Parathyroid adenoma (tissue), 2 donors: ENCODE data around the gene RPS6KA3.

Experiments
- H2AFZ ChIP-seq: fragments of 300-600 bp; sonication (generic); one replicate; pipeline ENCODE4 v1.7.0; 2017; ENCODE audit warnings: antibody characterized with exemption, mild to moderate bottlenecking
- H3K27ac ChIP-seq: fragments of 300-600 bp; sonication (generic); one replicate; pipeline ENCODE4 v1.7.0; 2017
- H3K27me3 ChIP-seq: fragments of 300-600 bp; sonication (generic); one replicate; pipeline ENCODE4 v1.7.0; 2017; ENCODE audit warnings: low read length; ENCODE audit not compliant: control insufficient read depth, insufficient read depth
- H3K36me3 ChIP-seq: fragments of 300-600 bp; sonication (generic); one replicate; pipeline ENCODE4 v1.7.0; 2017; ENCODE audit warnings: low read length; ENCODE audit not compliant: control insufficient read depth, insufficient read depth
- H3K4me1 ChIP-seq: fragments of 300-600 bp; sonication (generic); one replicate; pipeline ENCODE4 v1.7.0; 2017; ENCODE audit warnings: control low read depth
- H3K4me2 ChIP-seq: fragments of 300-600 bp; sonication (generic); one replicate; pipeline ENCODE4 v1.7.0; 2017; ENCODE audit warnings: low read length
- H3K4me3 ChIP-seq: fragments of 300-600 bp; sonication (generic); one replicate; pipeline ENCODE4 v1.7.0; 2017; ENCODE audit warnings: low read depth, low read length
- H3K79me2 ChIP-seq: fragments of 300-600 bp; sonication (generic); one replicate; pipeline ENCODE4 v1.7.0; 2017; ENCODE audit warnings: control low read depth
- H3K9ac ChIP-seq: fragments of 300-600 bp; sonication (generic); one replicate; pipeline ENCODE4 v1.7.0; 2017; ENCODE audit warnings: mild to moderate bottlenecking
- H3K9me3 ChIP-seq: fragments of 300-600 bp; sonication (generic); one replicate; pipeline ENCODE4 v1.7.0; 2017; ENCODE audit warnings: low read length; ENCODE audit not compliant: control insufficient read depth
- CTCF ChIP-seq: fragments of 300-600 bp; sonication (generic); IDR thresholded peaks from one replicate; pipeline ENCODE4 v1.7.0; 2017; ENCODE audit warnings: antibody characterized with exemption, mild to moderate bottlenecking
- donor health status: primary hyperparathyroidism.

Gene RPS6KA3

GRCh38 chrX:20221902-20222301, 44.8 kb downstream of the RPS6KA3 start:
- H3K36me3 ChIP-seq: no peaks in the 10 kb centered on the region
- H3K9me3 ChIP-seq: no peaks in the 10 kb centered on the region
- no peak overlapping the region for H3K9ac ChIP-seq
- H3K27me3 ChIP-seq: no peaks in the 10 kb centered on the region
- peaks cover 2% of the 10 kb centered on the region for H3K79me2 ChIP-seq
- H3K27ac ChIP-seq: no peak overlapping the region
- TF ChIP-seq CTCF: no peak
- no peak overlapping the region for H3K4me3 ChIP-seq
- H3K4me2 ChIP-seq: no peak overlapping the region
- H3K4me1 ChIP-seq: peaks cover 4% of the 10 kb centered on the region
- no peak overlapping the region for H2AFZ ChIP-seq

GRCh38 chrX:20218836-20219505, 47.7 kb downstream of the RPS6KA3 start:
- TF ChIP-seq CTCF: peak; percentile 25
- Histone ChIP-seq H3K27me3 (no peaks in the 10 kb centered on the region), H3K9ac (no peak overlapping the region), H3K27ac (no peak overlapping the region), H3K4me2 (no peak overlapping the region), H3K4me3 (peak overlapping the region; percentile 37), H3K36me3 (no peaks in the 10 kb centered on the region), H3K9me3 (no peaks in the 10 kb centered on the region), H2AFZ (no peak overlapping the region), H3K79me2 (no peaks in the 10 kb centered on the region), H3K4me1 (peaks cover 4% of the 10 kb centered on the region)

GRCh38 chrX:20217906-20218305, 48.8 kb downstream of the RPS6KA3 start:
- Histone ChIP-seq H3K4me3 (peak overlapping the region; percentile 37), H3K27me3 (no peaks in the 10 kb centered on the region), H3K9me3 (no peaks in the 10 kb centered on the region), H3K9ac (no peak overlapping the region), H3K4me1 (peaks cover 4% of the 10 kb centered on the region), H3K36me3 (no peaks in the 10 kb centered on the region), H3K4me2 (peak overlapping the region; percentile 26), H3K27ac (peak overlapping the region; percentile 19), H2AFZ (no peak overlapping the region), H3K79me2 (no peaks in the 10 kb centered on the region)
- TF ChIP-seq CTCF: no peak

- H3K79me2 ChIP-seq: no peaks in the 10 kb centered on the region
- H3K4me1 ChIP-seq: peaks cover 4% of the 10 kb centered on the region
- no peaks in the 10 kb centered on the region for H3K27me3 ChIP-seq
- H3K36me3 ChIP-seq: no peaks in the 10 kb centered on the region
- H3K9me3 ChIP-seq: no peaks in the 10 kb centered on the region
- H3K4me3 ChIP-seq: peak overlapping the region; percentile 37
- no peak overlapping the region for H2AFZ ChIP-seq
- H3K9ac ChIP-seq: no peak overlapping the region
- H3K4me2 ChIP-seq: no peak overlapping the region
- no peak overlapping the region for H3K27ac ChIP-seq
- TF ChIP-seq CTCF: no peak
Measured at GRCh38 chrX:20217271-20217670, 49.4 kb downstream of the RPS6KA3 start.

GRCh38 chrX:20215565-20215964, 51.1 kb downstream of the RPS6KA3 start:
- H3K27me3 ChIP-seq: no peaks in the 10 kb centered on the region
- no peak overlapping the region for H3K27ac ChIP-seq
- H3K79me2 ChIP-seq: peaks cover 2% of the 10 kb centered on the region
- no peak overlapping the region for H3K9ac ChIP-seq
- TF ChIP-seq CTCF: no peak
- H2AFZ ChIP-seq: no peak overlapping the region
- no peaks in the 10 kb centered on the region for H3K36me3 ChIP-seq
- peaks cover 4% of the 10 kb centered on the region for H3K4me1 ChIP-seq
- no peak overlapping the region for H3K4me2 ChIP-seq
- H3K4me3 ChIP-seq: no peak overlapping the region
- H3K9me3 ChIP-seq: no peaks in the 10 kb centered on the region
